ENCODE results near the gene ZSWIM1. TPM values are rescaled to one million over a fixed set of nuclear protein-coding genes. Genes with fewer than 3 reads are reported as not detected.

Gene ZSWIM1
- total and polyA plus RNA-seq, 8 donors, result 9.9 to 14.8 (median 13.8) TPM

DNA sequence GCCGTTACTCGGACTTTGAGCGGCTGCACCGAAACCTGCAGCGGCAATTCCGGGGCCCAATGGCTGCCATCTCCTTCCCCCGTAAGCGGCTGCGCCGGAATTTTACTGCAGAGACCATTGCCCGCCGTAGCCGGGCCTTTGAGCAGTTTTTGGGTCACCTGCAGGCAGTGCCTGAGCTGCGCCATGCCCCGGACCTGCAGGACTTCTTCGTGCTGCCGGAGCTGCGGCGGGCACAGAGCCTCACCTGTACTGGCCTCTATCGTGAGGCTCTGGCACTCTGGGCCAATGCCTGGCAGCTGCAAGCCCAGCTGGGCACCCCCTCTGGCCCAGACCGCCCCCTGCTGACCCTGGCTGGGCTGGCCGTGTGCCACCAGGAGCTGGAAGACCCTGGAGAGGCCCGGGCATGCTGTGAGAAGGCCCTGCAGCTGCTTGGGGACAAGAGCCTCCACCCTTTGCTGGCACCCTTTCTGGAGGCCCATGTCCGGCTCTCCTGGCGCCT, 40.3 kb upstream of the ZSWIM1 start:
- Histone ChIP-seq H3K27me3 (no peaks in the 10 kb centered on the region), H3K4me3 (no peak overlapping the region), H3K4me1 (peaks cover 2 to 23% of the 10 kb centered on the region in 2 donors), H3K9me3 (no peaks in the 10 kb centered on the region), H3K36me3 (peaks cover 0 to 70% of the 10 kb centered on the region in 2 donors), H3K27ac (no peak overlapping the region)
- intact Hi-C loops (cut with DNase I), result no loop called here
- DNase-seq (no peak), ATAC-seq (no peak)
- TF ChIP-seq, protein P1, sequence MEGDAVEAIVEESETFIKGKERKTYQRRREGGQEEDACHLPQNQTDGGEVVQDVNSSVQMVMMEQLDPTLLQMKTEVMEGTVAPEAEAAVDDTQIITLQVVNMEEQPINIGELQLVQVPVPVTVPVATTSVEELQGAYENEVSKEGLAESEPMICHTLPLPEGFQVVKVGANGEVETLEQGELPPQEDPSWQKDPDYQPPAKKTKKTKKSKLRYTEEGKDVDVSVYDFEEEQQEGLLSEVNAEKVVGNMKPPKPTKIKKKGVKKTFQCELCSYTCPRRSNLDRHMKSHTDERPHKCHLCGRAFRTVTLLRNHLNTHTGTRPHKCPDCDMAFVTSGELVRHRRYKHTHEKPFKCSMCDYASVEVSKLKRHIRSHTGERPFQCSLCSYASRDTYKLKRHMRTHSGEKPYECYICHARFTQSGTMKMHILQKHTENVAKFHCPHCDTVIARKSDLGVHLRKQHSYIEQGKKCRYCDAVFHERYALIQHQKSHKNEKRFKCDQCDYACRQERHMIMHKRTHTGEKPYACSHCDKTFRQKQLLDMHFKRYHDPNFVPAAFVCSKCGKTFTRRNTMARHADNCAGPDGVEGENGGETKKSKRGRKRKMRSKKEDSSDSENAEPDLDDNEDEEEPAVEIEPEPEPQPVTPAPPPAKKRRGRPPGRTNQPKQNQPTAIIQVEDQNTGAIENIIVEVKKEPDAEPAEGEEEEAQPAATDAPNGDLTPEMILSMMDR (IDR thresholded peaks at IDR 0.05), result no peak

DNA sequence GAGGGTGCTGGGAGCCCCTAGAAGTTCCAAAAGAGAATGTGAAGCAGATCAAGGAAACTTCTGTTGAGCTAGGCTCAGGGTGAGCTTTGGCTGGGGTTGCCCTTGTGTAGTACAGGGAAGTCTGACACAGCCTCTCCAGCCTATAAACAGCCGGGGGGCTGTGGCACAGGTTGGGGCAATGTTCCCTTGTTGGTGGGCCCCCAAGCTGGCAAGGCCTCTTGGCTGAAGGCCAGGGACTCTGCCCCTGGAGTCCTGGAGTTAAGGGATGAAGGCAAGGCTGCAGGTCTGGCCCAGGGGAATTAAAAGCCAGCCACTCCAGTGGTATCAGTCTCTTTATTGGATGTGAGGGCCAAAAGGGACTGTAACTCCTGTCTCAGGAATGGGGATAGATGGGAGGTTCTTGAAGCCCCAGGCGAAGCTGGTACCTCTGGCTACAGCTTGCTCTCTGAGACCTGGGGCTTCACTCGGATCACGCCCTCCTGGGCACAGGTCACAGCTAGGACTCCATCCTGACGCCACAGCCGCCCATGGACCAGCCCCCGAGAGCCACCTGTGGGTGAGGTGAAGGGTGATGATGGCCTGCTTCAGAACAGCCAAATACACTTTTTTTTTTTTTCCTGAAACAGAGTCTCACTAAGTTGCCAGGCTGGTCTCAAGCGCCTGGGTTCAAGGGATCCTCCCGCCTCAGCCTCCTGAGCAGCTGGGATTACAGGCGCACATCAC, 39.5 kb upstream of the ZSWIM1 start:
- Histone ChIP-seq H3K27ac (peak overlapping the region in 1 of 2 donors; percentile 7), H3K4me3 (no peak overlapping the region), H3K4me1 (peaks cover 0 to 21% of the 10 kb centered on the region in 2 donors), H3K9me3 (no peaks in the 10 kb centered on the region), H3K27me3 (no peaks in the 10 kb centered on the region), H3K36me3 (peaks cover 0 to 78% of the 10 kb centered on the region in 2 donors)
- TF ChIP-seq, protein P1 (IDR thresholded peaks at IDR 0.05), result no peak
- intact Hi-C loops (cut with DNase I), result no loop called here
- DNase-seq, result no peak
- ATAC-seq, result no peak

DNA sequence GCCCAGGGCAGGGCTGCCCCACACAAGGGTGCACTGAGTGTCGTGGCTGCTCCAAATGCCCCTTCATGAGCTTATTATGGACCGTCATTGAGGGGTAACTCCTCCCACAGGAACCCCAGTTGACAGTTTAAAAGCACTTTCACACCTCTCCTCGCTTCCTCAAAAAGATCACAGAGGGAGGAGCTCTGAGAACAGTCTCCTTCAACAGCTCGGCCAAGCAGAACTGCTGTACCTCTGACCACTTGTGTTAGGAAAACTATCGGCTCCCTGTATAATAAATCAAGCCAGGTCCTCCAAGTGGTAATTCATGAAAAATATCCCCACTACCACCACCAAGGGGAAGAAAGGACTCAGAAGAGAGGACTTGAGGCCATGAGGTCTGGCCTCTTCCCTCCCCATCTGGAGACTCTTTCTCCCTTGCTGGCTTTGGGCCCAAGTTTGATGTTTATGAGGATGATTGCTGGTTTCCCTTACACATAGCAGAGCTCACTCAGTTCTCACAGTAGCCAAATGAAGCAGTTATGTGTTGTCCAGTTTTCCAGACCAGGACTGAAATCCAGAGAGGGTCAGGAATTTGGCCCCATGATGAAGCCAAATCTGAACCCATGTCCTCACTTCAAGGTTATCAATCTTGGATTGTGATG, 38.7 kb upstream of the ZSWIM1 start:
- no peaks in the 10 kb centered on the region for H3K27me3 ChIP-seq
- H3K27ac ChIP-seq, result peak overlapping the region in 1 of 2 donors; percentile 7
- peak; percentile 16 for ATAC-seq
- H3K4me3 ChIP-seq, result no peak overlapping the region
- peaks cover 0 to 85% of the 10 kb centered on the region in 2 donors for H3K36me3 ChIP-seq
- no peaks in the 10 kb centered on the region for H3K9me3 ChIP-seq
- peaks cover 0 to 18% of the 10 kb centered on the region in 2 donors for H3K4me1 ChIP-seq
- DNase-seq, result no peak
- intact Hi-C loops (cut with DNase I), result no loop called here
- TF ChIP-seq, protein P1 (IDR thresholded peaks at IDR 0.05), result no peak

DNA sequence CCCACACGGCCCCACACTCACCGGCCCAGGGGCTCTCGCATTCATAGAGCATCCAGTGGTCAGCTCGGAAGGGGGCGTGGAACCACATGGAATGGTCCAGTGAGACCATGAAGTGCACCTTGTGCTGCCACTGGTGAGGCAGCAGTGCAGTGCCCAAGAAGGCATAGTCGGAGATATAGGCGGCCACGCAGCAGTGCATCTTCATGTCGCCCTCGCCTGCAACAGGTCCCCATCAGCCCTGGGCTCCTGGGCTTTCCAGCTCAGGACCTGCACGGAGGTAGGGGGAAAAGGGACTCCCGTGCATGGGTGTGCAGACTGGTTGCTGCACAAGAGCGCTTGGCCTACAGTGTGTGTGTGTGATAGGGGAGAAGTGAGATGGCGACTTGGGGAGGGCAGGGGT, 37.5 kb upstream of the ZSWIM1 start:
- no peak overlapping the region for H3K27ac ChIP-seq
- no peaks in the 10 kb centered on the region for H3K27me3 ChIP-seq
- TF ChIP-seq, protein P1 (IDR thresholded peaks at IDR 0.05), result no peak
- no peak overlapping the region for H3K4me3 ChIP-seq
- no peak for ATAC-seq
- DNase-seq, result no peak
- intact Hi-C loops (cut with DNase I), result no loop called here
- H3K9me3 ChIP-seq, result no peaks in the 10 kb centered on the region
- peaks cover 0 to 91% of the 10 kb centered on the region in 2 donors for H3K36me3 ChIP-seq
- H3K4me1 ChIP-seq, result peaks cover 0 to 15% of the 10 kb centered on the region in 2 donors

DNA sequence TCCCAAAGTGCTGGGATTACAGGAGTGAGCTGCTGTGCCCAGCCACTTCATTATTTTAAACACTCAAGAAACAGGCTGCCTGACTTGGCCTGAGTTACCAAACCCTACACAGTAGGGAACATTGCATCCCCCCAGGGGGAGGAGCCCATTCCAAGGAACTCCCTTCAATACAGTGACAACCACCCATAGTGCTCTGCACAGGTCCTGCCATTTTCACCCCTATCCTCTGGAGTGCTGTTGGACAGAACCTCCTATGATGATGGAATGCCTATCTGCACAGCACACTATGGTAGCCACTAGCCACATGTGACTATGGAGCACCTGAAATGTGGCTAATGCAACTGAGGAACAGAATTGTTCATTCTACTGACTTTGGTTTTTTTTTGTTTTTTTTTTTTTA, 35.6 kb upstream of the ZSWIM1 start:
- Histone ChIP-seq H3K9me3 (no peaks in the 10 kb centered on the region), H3K27ac (no peak overlapping the region), H3K4me3 (no peak overlapping the region), H3K36me3 (peaks cover 0 to 93% of the 10 kb centered on the region in 2 donors), H3K27me3 (no peaks in the 10 kb centered on the region), H3K4me1 (peaks cover 0 to 15% of the 10 kb centered on the region in 2 donors)
- ATAC-seq, result no peak
- TF ChIP-seq, protein P1 (IDR thresholded peaks at IDR 0.05), result no peak
- DNase-seq, result no peak
- intact Hi-C loops (cut with DNase I), result no loop called here

All from left lung (tissue), 10 donors.